B cell (primary cell): Measurements from ENCODE around the gene TRIM61. TPM values are rescaled to one million over a fixed set of nuclear protein-coding genes. Genes with fewer than 3 reads are reported as not detected.

Experiments used
- ATAC-seq: fragments of 200-7000 bp; cut with Tn5 transposase; one replicate; pipeline ENCODE4 v1.10.0; 2021; ENCODE audit warnings: low read depth, mild to moderate bottlenecking, moderate number of reproducible peaks, moderate library complexity
- CTCF ChIA-PET: fragments of 350-600 bp; sonication (Branson Sonifier 250); formaldehyde crosslinking; loops from one replicate; lab custom pipeline; 2021; ENCODE audit warnings: antibody characterized with exemption, inconsistent platforms; lab: Charles Lee
- POLR2A ChIA-PET: fragments of 350-600 bp; sonication (Branson Sonifier 250); formaldehyde crosslinking; loops from one replicate; lab custom pipeline; 2021; ENCODE audit warnings: antibody characterized with exemption; lab: Charles Lee
- DNase-seq: peaks from one replicate; pipeline ENCODE4 v3.0.0; 2013
- H2AFZ ChIP-seq: 2 replicates; pipeline ENCODE4 v1.6.1; 2012; ENCODE audit warnings: mild to moderate bottlenecking, low read depth, low read length; ENCODE audit not compliant: insufficient read depth, poor library complexity, severe bottlenecking
- H3K27ac ChIP-seq, 2 donors: 1 replicate in 1 of 2; 2 replicates in 1 of 2; pipeline ENCODE4 v1.5.1; 2012 to 2013; ENCODE audit warnings: low read length in 2 of 2, mild to moderate bottlenecking in 2 of 2, moderate library complexity in 1 of 2
- H3K27me3 ChIP-seq, 4 experiments: fragments of 200-600 bp in 1 of 4; sonication (generic) in 1 of 4; replicated peaks in 1 of 4; 1 replicate in 2 of 4; 2 replicates in 2 of 4; pipeline versions ENCODE4 v1.6.1 to v1.7.0; 2013 to 2016; ENCODE audit warnings: low read length in 3 of 4, mild to moderate bottlenecking in 2 of 4, mixed read lengths in 1 of 4, moderate library complexity in 1 of 4; ENCODE audit not compliant: insufficient read depth in 4 of 4, control insufficient read depth in 3 of 4; ENCODE audit errors: control extremely low read depth in 1 of 4
- H3K36me3 ChIP-seq, 2 experiments: replicated peaks in 1 of 2; 1 replicate in 1 of 2; 2 replicates in 1 of 2; pipeline versions ENCODE4 v1.6.1 to v1.7.1; 2013; ENCODE audit warnings: low read length in 1 of 2; ENCODE audit not compliant: insufficient read depth in 2 of 2, control insufficient read depth in 1 of 2; ENCODE audit errors: control extremely low read depth in 1 of 2, extremely low read depth in 1 of 2
- H3K4me1 ChIP-seq, 2 donors: fragments of 200-600 bp in 1 of 2; sonication (generic) in 1 of 2; 1 replicate in 1 of 2; 2 replicates in 1 of 2; pipeline versions ENCODE4 v1.5.1 to v1.6.1; 2013 to 2017; ENCODE audit warnings: low read length in 2 of 2; ENCODE audit not compliant: control insufficient read depth in 2 of 2, insufficient read depth in 2 of 2
- H3K4me2 ChIP-seq: replicated peaks from 2 replicates; pipeline ENCODE3; 2012; ENCODE audit warnings: mild to moderate bottlenecking, low read depth, low read length; ENCODE audit not compliant: poor library complexity, severe bottlenecking
- H3K4me3 ChIP-seq, 5 experiments: fragments of 200-600 bp in 1 of 5; sonication (generic) in 1 of 5; 1 replicate in 3 of 5; 2 replicates in 2 of 5; pipeline versions ENCODE4 v1.5.1 to v1.7.0; 2011 to 2016; ENCODE audit warnings: low read length in 4 of 5, mild to moderate bottlenecking in 4 of 5, low read depth in 2 of 5, control low read depth in 1 of 5, moderate library complexity in 1 of 5; ENCODE audit not compliant: insufficient read depth in 1 of 5; ENCODE audit errors: control extremely low read depth in 1 of 5, extremely low read depth in 1 of 5
- H3K79me2 ChIP-seq: fragments of 200-600 bp; sonication (generic); one replicate; pipeline ENCODE4 v1.6.0; 2016; ENCODE audit warnings: low read length; ENCODE audit not compliant: control insufficient read depth, insufficient read depth
- H3K9ac ChIP-seq: fragments of 200-600 bp; sonication (generic); 2 replicates; pipeline ENCODE4 v1.6.1; 2017; ENCODE audit warnings: mild to moderate bottlenecking, low read length, moderate library complexity
- H3K9me3 ChIP-seq, 3 donors: one replicate each; pipeline versions ENCODE4 v1.6.1 to v1.7.1; 2013; ENCODE audit warnings: low read length in 2 of 3; ENCODE audit not compliant: control insufficient read depth in 2 of 3, insufficient read depth in 1 of 3; ENCODE audit errors: control extremely low read depth in 1 of 3
- H4K20me1 ChIP-seq: 2 replicates; pipeline ENCODE4 v1.6.0; 2012; ENCODE audit warnings: mild to moderate bottlenecking, low read length; ENCODE audit not compliant: insufficient read depth, control insufficient read depth, poor library complexity, severe bottlenecking
- H3K27ac Mint-ChIP-seq: one replicate; pipeline ENCODE4 v1.8.0; 2021; ENCODE audit warnings: mixed read lengths
- H3K27me3 Mint-ChIP-seq: one replicate; pipeline ENCODE4 v1.8.0; 2021; ENCODE audit warnings: mixed read lengths
- H3K4me1 Mint-ChIP-seq: one replicate; pipeline ENCODE4 v1.8.0; 2021; ENCODE audit warnings: mixed read lengths
- H3K4me3 Mint-ChIP-seq: one replicate; pipeline ENCODE4 v1.8.0; 2021; ENCODE audit warnings: mixed read lengths
- H3K9me3 Mint-ChIP-seq: one replicate; pipeline ENCODE4 v1.8.0; 2022; ENCODE audit warnings: mixed read lengths; ENCODE audit not compliant: insufficient read depth
- CTCF ChIP-seq: fragments of 200-600 bp; IDR thresholded peaks from one replicate; pipeline ENCODE4 v1.8.0; 2022; ENCODE audit warnings: antibody characterized with exemption, mild to moderate bottlenecking
- EZH2 ChIP-seq: IDR thresholded peaks from 2 replicates; pipeline ENCODE4 v1.6.1; 2012; ENCODE audit warnings: borderline replicate concordance, low read depth, mild to moderate bottlenecking, moderate library complexity, low read length; ENCODE audit not compliant: insufficient read depth, poor library complexity, severe bottlenecking
- WGBS: methylation state at CpG from one replicate; pipeline ENCODE4 v1.1.5; 2013; ENCODE audit warnings: missing lambda C conversion rate; ENCODE audit not compliant: insufficient coverage; 5-methylcytosine and 5-hydroxymethylcytosine counted together
- intact Hi-C: fragments of 100-400 bp; cut with micrococcal nuclease; formaldehyde crosslinking; loops from one replicate; pipeline ENCODE4 v1.10.0; 2022
- polyA plus RNA-seq: library from polyadenylated mRNA; depleted of rRNA; stranded (reverse); fragments of >200 nt; gene quantifications from 2 replicates; pipeline ENCODE4 v1.2.3, GENCODE V29; 2012
- total RNA-seq, 2 donors: library from RNA; stranded (reverse); fragments of 120-200 nt in 1 of 2; gene quantifications; 1 replicate in 1 of 2; 2 replicates in 1 of 2; pipeline versions ENCODE4 v1.2.3 to v1.2.4, GENCODE V29; 2013 to 2022

TRIM61 gene
- total and polyA plus RNA-seq, 2 donors (not counting 1 experiment from before 2014, with no cell fraction given) = 0.16 to 2.2 TPM

DNA sequence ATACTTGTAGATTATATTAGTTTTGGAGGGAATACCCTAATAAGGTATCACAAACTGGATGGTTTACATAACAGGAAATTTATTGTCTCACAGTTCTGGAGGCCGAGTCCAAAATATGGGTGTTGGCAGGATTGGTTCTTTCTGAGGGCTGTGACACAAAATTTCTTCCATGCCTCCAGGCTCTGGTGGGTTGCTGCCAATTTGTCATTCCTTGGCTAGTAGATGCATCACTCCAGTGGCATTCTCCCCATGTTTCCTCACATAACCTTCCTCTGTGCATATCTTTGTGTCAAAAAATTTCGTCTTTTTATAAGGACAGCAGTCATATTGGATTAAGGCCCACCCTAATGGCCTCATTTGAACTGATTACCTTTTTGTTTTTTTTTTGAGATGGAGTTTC, 51.2 kb downstream of the TRIM61 start:
- Histone ChIP-seq H3K4me1 (no peaks in the 10 kb centered on the region), H3K79me2 (no peaks in the 10 kb centered on the region), H4K20me1 (no peaks in the 10 kb centered on the region), H3K4me2 (no peak overlapping the region), H3K4me3 (no peak overlapping the region), H3K9ac (no peak overlapping the region), H2AFZ (no peak overlapping the region), H3K27ac (no peak overlapping the region), H3K36me3 (no peaks in the 10 kb centered on the region), H3K27me3 (no peaks in the 10 kb centered on the region), H3K9me3 (peaks cover 0 to 11% (median 0%) of the 10 kb centered on the region in 3 donors)
- ATAC-seq (no peak), DNase-seq (no peak)
- CTCF ChIA-PET = no interaction called here
- H3K4me1 Mint-ChIP-seq = no peaks in the 10 kb centered on the region
- TF ChIP-seq EZH2 (no peak), CTCF (no peak)
- WGBS = no CpG with 5 or more reads among the region's 2 CpGs
- no peak overlapping the region for H3K27ac Mint-ChIP-seq
- intact Hi-C loops = no loop called here
- no peaks in the 10 kb centered on the region for H3K9me3 Mint-ChIP-seq
- peaks cover 8% of the 10 kb centered on the region for H3K27me3 Mint-ChIP-seq
- H3K4me3 Mint-ChIP-seq = no peak overlapping the region
- POLR2A ChIA-PET = no interaction called here

DNA sequence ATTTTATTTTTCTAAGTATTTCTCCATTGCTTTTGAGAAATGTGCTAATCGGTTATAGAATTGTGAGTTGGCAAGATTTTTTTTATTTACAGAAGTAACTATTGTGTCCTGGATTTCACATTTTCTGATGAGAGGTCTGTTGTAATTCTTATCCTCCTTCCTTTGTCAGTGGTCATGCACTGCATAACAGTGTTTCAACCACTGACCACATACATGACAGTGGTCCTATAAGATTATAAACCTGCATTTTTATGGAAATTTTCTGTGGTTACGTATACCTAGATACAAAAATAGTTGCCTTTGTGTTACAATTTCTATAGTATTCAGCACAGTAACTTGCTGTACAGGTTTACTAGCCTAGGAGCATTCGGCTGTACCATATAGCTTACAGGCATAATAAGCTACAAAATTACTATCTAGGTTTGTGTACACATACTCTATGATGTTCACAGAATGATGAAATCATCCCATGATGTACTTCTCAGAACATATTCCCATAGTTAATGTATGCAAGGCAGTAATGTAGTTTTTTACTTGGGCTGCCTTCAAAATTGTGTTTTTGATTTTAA, 52.7 kb downstream of the TRIM61 start:
- no peak for TF ChIP-seq EZH2
- no peak for TF ChIP-seq CTCF
- CTCF ChIA-PET = no interaction called here
- no peaks in the 10 kb centered on the region for H3K79me2 ChIP-seq
- H3K27ac ChIP-seq = no peak overlapping the region
- H3K4me3 Mint-ChIP-seq = no peak overlapping the region
- H3K4me1 ChIP-seq = no peaks in the 10 kb centered on the region
- H2AFZ ChIP-seq = no peak overlapping the region
- no peaks in the 10 kb centered on the region for H4K20me1 ChIP-seq
- H3K4me1 Mint-ChIP-seq = no peaks in the 10 kb centered on the region
- intact Hi-C loops = no loop called here
- POLR2A ChIA-PET = no interaction called here
- peaks cover 3% of the 10 kb centered on the region for H3K9me3 Mint-ChIP-seq
- no peak overlapping the region for H3K4me2 ChIP-seq
- peaks cover 0 to 11% (median 0%) of the 10 kb centered on the region in 3 donors for H3K9me3 ChIP-seq
- DNase-seq (no peak), ATAC-seq (no peak)
- no CpG with 5 or more reads among the region's 3 CpGs for WGBS
- H3K27me3 Mint-ChIP-seq = peaks cover 5% of the 10 kb centered on the region
- no peak overlapping the region for H3K9ac ChIP-seq
- no peak overlapping the region for H3K4me3 ChIP-seq
- H3K36me3 ChIP-seq = no peaks in the 10 kb centered on the region
- no peaks in the 10 kb centered on the region for H3K27me3 ChIP-seq
- H3K27ac Mint-ChIP-seq = no peak overlapping the region
